HG03097 (cell line): ENCODE results near the gene CADM2.
A peak's percentile ranks its signal among the peaks of the same experiment; 100 is the strongest.

Source experiments
- ATAC-seq: cut with Tn5 transposase; IDR thresholded peaks from one replicate; pipeline ENCODE4 v1.9.1; 2021; ENCODE audit not compliant: unreplicated experiment, low FRiP score

The CADM2 gene

DNA sequence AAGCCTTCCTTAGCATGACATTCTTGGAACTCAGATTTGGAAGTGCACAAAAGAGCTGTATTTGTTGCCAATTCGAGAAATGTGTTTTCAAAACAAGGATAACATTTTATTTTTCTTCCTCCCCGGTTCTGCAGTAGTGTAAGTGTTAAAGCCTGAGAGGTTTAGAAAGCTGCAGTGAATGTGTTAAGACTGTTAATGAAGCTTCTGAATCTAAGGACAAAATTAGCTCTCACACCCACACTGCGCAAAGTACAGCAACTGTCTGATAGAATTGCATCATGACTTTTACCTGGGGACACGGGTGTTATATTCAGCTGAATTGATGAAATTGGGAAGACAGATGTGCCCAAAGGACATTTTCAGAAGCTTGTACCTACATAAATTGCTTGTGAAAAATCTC, 344.4 kb downstream of the CADM2 start:
- no peak for ATAC-seq

DNA sequence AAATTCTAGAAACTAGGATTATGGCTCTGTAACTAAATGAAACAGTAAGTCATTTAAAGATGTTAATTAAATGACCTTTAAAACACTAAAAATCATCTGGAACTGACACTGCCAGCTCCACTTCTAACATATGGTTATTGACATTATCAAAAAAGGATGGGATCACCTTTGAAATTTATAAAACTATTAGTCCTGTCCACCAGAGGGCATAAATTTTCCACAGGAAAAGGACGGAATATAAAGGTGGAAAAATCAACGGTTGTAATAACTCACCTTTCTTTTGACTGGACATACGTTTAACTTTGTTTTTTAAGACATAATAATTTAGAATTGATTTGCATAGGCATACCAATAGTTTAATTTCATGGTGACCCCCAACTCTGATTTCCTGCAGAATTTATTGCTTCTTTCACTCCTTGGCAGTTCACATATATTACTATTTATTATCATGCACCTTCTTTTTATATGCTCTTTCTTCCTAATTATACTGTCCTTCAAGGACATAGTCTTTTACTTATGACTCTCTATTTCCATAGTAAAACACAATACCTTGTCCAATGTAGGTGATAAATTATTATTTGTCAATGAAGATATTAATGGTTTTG, 345.7 kb downstream of the CADM2 start:
- no peak for ATAC-seq

DNA sequence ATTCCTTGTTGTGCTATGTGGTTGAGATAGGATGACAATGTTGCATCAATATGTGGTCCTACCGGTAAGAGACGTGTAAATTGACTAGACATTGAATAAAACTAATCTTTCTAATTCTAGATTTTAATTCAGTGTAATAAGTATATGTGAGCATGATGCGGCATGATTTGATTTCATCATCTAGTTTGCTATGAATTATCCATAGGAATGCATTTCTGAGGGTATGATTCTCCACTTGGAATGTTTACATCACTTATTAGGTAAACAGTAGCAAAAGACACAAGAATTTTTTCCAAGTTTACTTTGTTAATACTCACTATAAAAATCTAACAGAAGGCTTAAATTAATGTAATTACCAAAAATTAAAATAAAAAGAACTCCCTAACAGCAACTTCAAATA, 353.5 kb downstream of the CADM2 start:
- no peak for ATAC-seq

DNA sequence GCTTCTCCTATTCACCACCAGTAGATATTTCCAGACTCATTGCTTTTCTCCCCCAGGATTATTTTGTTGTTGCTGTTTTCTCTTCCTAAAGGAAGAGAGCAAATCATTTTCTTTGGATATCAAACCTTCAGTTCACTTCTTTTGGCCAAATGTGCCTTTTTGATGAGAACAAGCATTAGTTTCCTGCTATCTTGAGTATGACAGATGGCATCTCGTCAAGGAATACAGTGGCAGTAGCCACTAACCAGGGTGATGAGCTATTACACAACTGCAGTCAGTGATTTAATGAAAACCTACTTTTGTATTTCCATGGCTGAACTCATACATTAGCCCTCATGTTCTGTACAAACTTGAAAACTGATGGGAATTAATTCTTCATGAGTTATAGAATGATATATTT, 354.6 kb downstream of the CADM2 start:
- no peak for ATAC-seq

DNA sequence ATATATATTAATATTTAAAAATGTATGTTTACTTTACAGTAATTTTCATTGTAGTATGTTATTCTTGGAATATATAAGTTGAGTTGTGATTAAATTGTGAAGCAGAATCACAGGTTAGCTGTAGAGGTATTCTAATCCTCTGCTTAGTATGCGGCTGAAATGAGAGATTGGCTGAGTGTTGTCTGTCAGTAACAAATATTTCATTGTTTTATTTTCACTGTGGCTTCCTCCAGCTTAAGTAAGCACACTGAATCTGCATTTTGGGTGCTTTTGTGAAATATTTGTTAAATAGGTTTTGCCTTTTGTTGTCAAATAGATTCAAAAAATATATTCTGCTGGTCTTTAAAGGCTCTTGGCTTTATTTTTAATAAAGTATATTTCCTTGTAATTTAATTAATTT, 357.5 kb downstream of the CADM2 start:
- ATAC-seq: no peak

DNA sequence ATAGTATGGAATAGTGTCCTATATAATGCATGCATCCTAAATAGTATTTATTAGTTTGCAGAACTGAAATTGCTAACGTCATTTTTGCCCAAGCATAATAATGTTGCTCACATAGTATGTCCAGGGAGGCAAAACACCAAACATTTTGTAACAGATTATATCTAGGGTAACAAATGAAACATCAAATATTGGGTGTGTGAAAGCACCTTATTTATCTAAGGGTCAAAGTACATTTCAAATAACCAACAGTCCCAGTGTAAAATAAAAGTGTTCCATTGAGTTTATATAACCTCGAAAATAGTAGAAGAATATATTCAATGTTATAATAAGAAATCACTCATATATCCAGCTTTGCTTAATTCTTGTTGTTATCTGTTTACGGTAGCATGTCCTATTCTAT, 363.1 kb downstream of the CADM2 start:
- no peak for ATAC-seq

DNA sequence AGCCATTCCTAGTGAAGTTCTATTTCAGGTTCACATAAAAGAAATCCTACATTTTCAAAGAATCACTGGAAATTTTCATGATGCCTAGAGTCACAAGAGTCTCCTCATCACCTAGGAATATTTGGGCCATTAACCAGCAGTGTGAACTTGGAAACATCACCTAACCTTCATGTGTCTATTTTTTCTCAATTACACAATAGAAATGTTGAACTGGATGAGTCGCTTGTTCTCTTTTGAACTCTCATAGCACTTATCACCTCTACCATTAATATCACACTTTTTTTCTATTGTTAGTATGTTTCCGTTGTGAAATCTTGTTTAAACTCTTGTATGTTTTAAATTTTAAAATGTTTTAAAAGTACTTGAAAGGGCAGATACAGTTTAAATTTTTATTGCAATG, 371.3 kb downstream of the CADM2 start:
- no peak for ATAC-seq

DNA sequence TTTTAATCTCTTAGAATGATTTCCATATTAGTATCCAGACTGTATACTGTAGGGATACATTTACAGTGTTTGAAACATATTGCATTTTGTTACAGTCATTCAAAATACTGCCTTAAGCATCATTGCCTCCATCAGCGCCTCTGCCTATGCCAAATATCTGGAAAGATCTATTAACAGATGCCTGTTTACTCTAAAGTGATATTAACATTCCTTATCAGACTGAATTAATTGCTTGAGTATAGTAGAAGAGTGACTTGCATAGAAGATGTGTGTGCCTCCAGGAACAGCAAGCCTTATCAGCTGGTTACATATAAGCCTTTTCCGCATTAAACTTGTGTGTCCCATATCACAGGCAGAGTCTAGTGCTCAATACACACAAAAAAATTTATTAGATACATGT, 379.1 kb downstream of the CADM2 start:
- no peak for ATAC-seq

DNA sequence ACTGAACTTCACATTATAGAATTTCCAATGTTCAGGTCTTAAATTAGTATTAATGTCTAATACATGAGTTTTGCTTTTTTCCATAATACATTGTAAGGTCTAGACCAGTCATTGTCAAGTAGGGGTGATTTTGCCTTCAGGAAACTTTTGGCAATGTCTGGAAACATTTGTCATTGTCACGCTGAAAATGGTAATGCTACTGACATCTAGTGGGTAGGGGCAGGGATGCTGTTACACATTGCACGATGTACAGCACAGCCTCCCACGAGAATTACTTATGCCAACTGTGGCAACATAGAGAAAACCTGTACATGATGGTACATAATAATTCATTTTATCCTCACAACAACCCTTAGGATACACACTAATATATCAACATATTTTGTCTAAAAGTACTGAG, 384.1 kb downstream of the CADM2 start:
- no peak for ATAC-seq

DNA sequence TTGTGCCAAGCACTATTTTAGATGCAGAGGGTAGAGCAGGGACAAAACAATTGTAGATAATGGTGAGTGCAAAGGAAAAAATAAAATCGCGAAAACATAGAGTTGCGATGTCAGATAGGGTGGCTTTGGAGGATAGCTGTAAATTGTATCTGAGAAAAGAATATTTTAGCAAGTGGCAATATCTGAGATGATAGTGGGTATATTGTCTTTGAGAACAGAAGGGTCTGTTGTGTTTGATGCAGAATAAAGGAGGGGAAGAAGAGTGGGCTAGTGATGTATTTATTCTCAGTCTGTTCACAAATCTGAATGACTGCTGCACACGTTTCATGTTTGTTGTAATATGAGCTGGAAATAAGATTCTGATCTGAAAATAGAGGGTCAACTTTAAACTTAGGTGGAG, 396.8 kb downstream of the CADM2 start:
- no peak for ATAC-seq

DNA sequence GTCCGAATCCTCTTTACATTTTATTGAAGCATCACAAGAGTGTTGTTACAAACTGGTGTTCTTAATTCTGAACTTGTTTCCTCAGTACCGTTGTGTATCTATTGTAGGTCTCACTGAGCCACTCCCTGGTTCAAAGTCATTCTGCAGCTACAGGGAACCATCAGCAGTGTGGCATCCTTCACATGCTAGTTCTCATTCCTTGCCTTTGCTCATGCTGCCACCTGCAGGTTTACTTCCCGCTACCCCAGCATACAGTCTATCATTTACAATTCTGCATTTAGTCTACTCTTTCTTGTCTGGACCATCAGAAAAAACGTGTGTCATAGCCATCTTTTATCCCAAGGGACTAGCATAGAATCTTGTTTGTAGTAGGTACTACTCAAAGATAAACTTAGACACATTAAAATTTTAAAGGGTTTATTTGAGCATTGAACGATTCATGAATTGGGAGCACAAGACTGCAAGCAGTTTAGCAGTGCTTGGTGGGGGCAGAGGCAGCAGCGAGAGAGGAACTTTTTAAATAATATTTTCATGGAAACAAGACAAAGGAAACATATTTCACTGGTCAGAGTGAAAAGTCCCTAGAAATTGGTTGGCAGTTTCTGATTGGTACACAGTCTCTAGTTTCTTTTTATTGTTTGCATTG, 402.1 kb downstream of the CADM2 start:
- peak; percentile 68 for ATAC-seq

DNA sequence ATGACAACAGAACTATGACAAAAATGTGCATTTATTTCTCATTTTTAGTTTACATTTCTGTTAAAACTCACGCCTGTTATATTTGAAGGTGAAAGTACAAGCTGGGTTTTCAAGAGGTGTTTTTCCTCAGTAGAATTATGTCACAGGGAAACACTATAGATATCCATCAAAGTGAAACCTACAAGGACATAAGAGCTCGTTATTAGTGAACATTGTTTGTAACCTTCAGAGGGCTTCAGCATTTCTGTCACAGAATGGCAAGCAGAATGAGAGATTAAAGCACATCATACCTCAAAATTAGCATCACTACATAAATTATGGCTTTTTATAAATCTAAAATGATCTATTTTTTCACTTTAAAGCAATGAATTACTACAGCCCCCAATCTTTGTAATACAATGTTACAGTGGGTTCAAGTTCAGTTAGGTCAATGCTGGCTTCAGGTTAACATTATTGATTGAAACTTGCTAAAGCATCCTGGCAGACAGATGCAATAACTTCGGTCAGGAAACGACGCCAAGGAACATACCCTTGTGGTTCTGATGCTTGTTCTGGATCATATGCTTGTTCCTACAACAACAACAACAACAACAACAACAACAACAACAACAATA, 405.6 kb downstream of the CADM2 start:
- no peak for ATAC-seq

DNA sequence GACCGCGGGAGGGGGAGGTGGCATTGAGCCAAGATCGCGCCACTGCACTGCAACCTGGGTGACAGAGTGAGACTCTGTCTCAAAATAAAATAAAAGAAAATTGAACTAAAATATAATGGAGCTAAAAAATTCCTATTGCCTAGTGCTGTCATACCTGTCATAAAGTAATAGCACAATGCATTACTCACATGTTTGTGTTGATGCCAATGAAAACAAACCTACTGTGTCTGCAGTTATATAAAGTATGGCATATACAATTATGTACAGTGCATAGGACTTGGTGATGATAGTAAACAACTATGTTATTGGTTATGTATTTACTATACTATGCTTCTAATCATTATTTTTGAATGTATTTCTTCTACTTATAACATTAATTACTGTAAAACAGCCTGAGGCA, 411.6 kb downstream of the CADM2 start:
- no peak for ATAC-seq

DNA sequence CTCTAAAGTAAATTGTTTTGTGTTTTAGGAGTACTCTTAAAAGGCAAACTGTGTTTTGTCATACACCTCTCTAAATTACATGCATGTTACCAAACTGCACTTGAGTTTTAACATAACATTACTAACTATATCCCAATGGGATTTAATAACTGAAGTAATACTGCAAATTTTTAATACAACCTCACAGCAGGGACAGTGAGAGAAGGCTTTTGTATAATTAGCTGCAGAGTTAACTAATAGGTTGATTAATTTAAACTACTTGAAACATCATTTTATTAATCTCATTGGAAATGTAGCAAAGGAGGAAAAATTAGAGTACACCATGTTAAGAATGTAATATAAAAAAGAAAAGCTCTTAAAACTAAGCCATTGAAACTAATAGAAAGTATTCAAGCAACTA, 417.3 kb downstream of the CADM2 start:
- ATAC-seq: no peak

DNA sequence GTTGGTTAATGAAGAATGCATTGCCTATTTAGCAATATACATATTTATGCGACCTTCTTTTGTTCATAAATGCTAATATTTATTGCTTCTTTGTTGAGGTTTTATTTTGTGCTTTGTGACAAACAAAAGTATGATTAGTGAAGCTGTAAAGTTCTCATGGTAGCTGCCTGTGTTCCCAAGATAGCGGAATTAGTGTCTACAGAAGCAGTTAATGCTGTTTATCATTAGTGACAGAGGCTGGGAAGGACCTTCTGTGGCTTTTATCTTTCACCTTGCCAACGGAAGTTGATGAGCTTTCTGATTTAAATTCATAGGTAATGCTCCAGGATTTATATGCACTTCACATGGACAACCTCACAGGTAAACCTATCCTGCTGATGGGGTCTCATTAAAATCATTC, 418.3 kb downstream of the CADM2 start:
- no peak for ATAC-seq

DNA sequence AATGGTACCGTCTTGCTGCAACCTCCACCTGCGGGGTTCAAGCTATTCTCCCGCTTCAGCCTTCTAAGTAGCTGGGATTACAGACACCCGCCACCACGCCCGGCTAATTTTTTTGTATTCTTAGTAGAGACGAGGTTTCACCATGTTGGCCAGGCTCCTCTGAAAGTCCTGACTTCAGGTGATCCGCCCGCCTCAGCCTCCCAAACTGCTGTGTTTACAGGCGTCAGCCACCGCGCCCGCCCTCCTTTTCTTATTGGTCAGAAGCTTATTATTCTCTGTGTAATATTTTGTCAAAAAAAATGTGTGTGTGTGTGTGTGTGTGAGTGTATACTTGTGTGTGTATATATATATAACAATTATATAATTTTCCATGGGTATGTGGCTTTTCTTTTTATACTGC, 425.6 kb downstream of the CADM2 start:
- ATAC-seq: no peak

DNA sequence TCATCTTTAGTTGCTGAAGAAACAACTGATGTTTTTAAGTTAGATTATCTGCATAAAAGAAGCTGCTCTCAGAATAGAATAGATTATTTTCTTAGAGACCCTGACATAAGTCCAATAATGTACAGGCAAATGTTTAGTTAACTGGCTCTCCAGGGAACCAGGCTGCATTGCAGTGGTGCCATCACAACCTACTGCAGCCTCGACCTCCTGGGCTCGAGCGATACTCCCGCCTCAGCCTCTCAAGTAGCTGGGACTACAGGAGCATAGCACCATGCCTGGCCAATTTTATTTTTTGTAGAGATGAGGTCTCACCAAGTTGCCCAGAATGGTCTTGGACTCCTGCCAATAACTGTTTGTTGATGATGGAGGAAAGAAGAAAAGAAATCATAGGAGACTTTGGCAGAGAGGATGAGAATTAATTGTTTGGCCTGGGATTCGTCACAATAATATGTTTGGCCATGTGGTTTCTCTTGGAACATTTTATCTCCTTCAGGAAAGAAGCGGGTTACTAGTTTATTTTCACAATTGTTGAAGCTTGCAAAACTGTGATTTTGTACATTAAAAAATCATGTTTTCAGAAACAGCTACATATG, 429.2 kb downstream of the CADM2 start:
- no peak for ATAC-seq

DNA sequence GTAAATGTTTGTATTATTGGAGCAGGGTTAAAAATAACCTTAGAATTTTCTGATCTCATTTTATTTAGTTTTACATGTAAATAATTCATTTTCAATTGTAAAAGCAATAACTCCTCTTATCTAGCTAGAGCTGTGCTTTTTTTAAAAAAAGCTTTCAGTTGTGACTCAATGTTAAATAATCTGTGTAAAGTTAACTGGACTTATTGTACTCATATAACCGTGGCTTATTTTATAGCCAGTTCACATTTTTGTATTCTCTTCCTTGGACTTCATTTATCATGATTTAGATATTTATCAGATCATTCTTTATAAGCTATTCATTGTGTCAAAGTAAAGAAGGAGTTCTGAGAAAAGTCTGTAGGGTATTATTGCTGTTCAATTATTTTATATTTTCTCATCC, 435.6 kb downstream of the CADM2 start:
- ATAC-seq: no peak

DNA sequence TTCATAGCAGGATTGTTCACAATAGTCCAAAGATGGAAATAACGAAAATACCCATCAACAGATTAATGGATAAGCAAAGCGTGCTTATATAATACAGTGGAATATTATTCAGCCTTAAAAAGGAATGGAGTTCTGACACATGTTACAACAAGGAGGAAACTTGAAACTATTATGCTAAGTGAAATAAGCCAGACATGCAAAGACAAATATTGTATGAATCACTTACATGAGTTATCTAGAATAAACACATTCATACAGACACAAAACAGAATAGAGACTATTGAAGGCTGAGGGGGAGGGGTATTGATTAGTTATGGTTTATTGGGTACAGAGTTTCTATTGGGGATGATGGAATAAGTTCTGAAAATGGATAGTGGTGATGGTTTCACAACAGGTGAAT, 438.6 kb downstream of the CADM2 start:
- ATAC-seq: no peak

DNA sequence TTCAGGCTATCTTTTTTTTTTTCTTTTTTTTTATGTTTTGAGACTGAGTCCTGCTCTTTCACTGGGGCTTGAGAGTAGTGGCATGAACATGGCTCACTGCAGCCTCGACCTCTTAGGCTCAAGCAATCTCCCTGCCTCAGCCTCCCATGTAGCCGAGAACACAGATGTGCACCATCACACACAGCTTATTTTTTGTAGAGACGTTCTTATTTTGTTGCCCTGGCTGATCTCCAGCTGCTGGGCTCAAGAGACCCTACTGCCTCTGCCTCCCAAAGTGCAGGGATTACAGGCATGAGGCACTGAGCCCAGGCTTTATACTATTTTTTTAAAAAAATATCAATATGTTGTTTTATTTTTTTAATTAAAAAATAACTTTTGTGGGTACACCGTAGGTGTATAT, 467.3 kb downstream of the CADM2 start:
- ATAC-seq: no peak

DNA sequence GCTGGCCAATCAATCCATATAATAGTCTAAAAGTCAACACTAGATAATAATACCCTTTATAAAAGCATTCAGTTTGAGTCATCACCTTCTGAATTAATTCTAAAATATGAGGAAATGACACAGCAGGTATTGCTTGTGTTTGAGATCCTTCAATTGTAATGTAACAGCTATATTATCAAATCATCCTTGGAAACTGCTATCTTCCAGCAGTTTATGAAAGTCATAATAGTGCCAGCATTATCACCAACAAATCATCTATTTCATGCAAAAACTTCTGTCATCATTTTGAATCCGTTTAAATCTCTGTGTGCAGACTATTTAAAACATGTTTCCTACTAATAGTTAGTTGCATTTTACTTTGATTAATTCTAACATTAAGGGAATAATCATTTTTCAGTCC, 468.7 kb downstream of the CADM2 start:
- ATAC-seq: no peak

DNA sequence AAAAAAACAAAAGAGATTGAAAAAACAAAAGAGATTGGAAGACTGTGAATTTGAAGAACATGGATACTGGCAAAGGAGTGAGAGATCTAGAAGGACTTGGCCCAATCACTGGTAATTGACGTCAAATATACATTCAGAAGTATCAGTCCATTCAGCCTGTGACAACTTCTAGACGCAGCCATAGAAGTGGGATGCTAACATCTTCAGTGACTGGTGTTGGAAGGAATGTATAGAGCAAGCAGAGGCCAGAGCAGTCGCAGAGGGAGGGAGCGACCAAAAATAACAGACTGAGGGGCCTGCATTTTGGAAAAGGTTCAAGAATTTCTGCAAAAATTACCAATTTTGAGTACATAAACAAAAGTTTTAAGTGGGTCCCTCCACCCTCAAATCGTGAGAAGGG, 473.3 kb downstream of the CADM2 start:
- ATAC-seq: no peak
